ENCODE data around the gene CTBP2. TPM values are rescaled to one million over a fixed set of nuclear protein-coding genes. Genes with fewer than 3 reads are reported as not detected.

CTBP2 gene
- total RNA-seq, 1 experiment from 2014 or later: 77.8 TPM

- H3K9me3 ChIP-seq (ENCODE audit: low read depth, low read length, poor library complexity, severe bottlenecking): no peaks in the 10 kb centered on the region
- H3K27me3 ChIP-seq (replicated peaks; ENCODE audit: insufficient read depth, low read depth, low read length, poor library complexity): no peaks in the 10 kb centered on the region
- no peak for TF ChIP-seq CTCF (conservative IDR thresholded peaks at IDR 0.05; ENCODE audit: low read depth, low read length)
- TF ChIP-seq EZH2 (IDR thresholded peaks at IDR 0.05; ENCODE audit: borderline replicate concordance, low read depth, low read length, poor library complexity, severe bottlenecking): no peak
- H3K4me1 ChIP-seq (ENCODE audit: insufficient read depth, low read length, poor library complexity, severe bottlenecking): peaks cover 2% of the 10 kb centered on the region
- no peak overlapping the region for H3K4me3 ChIP-seq (ENCODE audit: low read depth, low read length, poor library complexity, severe bottlenecking)
- ChIA-PET CTCF (no interaction called here), POLR2A (ENCODE audit: low non-redundant PET) (no interaction called here)
- intact Hi-C loops (cut with micrococcal nuclease; ENCODE audit: unreplicated experiment): no loop called here
- no TSS peak for BruUV-seq (replicated peaks)
- no peaks in the 10 kb centered on the region for H3K36me3 ChIP-seq (ENCODE audit: insufficient read depth, low read length, poor library complexity, severe bottlenecking)
- DNase-seq (ENCODE audit: low spot score): no peak
- no peak overlapping the region for H3K27ac ChIP-seq (ENCODE audit: low read depth, low read length, poor library complexity, severe bottlenecking)
These were observed 223.6 kb downstream of the CTBP2 start for GRCh38 chr10:124936813-124937212.

DNA sequence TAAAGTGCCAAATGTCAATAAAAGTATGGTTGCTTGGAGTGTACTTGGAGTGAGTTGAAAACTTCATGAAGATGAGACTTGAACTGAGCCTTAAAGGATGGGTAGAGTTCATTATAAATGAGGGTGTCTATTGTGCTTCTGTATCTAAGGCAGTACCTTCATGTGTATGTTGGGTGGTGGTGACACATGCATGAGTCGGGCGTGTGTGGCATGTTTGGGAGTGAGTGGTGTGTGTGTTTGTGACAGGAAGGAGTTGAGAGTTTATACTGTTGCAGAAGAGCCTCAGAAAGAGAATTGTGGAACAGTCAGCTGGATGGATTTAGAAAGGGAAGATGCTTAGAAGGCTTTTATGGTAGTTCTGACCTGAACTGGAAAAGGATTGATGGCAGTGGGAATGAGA, 224.4 kb downstream of the CTBP2 start:
- ChIA-PET CTCF (no interaction called here), POLR2A (ENCODE audit: low non-redundant PET) (no interaction called here)
- BruUV-seq (replicated peaks): no TSS peak
- Histone ChIP-seq H3K27ac (ENCODE audit: low read depth, low read length, poor library complexity, severe bottlenecking) (no peak overlapping the region), H3K27me3 (replicated peaks; ENCODE audit: insufficient read depth, low read depth, low read length, poor library complexity) (no peaks in the 10 kb centered on the region), H3K36me3 (ENCODE audit: insufficient read depth, low read length, poor library complexity, severe bottlenecking) (no peaks in the 10 kb centered on the region), H3K4me1 (ENCODE audit: insufficient read depth, low read length, poor library complexity, severe bottlenecking) (no peaks in the 10 kb centered on the region), H3K9me3 (ENCODE audit: low read depth, low read length, poor library complexity, severe bottlenecking) (no peaks in the 10 kb centered on the region), H3K4me3 (ENCODE audit: low read depth, low read length, poor library complexity, severe bottlenecking) (no peak overlapping the region)
- intact Hi-C loops (cut with micrococcal nuclease; ENCODE audit: unreplicated experiment): no loop called here
- no peak for TF ChIP-seq CTCF (conservative IDR thresholded peaks at IDR 0.05; ENCODE audit: low read depth, low read length)
- TF ChIP-seq EZH2 (IDR thresholded peaks at IDR 0.05; ENCODE audit: borderline replicate concordance, low read depth, low read length, poor library complexity, severe bottlenecking): no peak
- no peak for DNase-seq (ENCODE audit: low spot score)

Small RNA genes lying within 50 kb of the gene (microRNA-seq; reads per million reads assigned to microRNA genes)
- gene MIR4296: not detected

Other genes starting within 250 kb of the CTBP2 start
- gene ZRANB1, start 218.4 kb downstream of the CTBP2 start, total RNA-seq (2021): 22.1 and 22.6 TPM in 2 replicates